Brain microvascular endothelial cell (primary cell): ENCODE data around the gene ZIC5.

Source experiments
- DNase-seq: peaks from one replicate; pipeline ENCODE4 v3.0.0-alpha.2; 2020
- H3K27ac ChIP-seq: fragments of 250-450 bp; sonication (Bioruptor Pico); 2 replicates; pipeline ENCODE4 v1.5.1; 2020; ENCODE audit warnings: mild to moderate bottlenecking, moderate library complexity
- H3K27me3 ChIP-seq: fragments of 250-450 bp; sonication (Bioruptor Pico); replicated peaks from 2 replicates; pipeline ENCODE4 v1.5.1; 2020; ENCODE audit warnings: mild to moderate bottlenecking
- H3K36me3 ChIP-seq: fragments of 250-450 bp; sonication (Bioruptor Pico); replicated peaks from 2 replicates; pipeline ENCODE4 v1.5.1; 2020; ENCODE audit warnings: mild to moderate bottlenecking
- H3K4me3 ChIP-seq: 2 replicates; pipeline ENCODE4 v1.5.1; 2011; ENCODE audit warnings: low read depth, mild to moderate bottlenecking, control low read depth, low read length, moderate library complexity
- CTCF ChIP-seq: IDR thresholded peaks from 2 replicates; pipeline ENCODE4 v1.5.1; 2011; ENCODE audit warnings: low read depth, mild to moderate bottlenecking, moderate library complexity, low read length, control low read depth, inconsistent platforms; ENCODE audit errors: missing control alignments
- in situ Hi-C: cut with HindIII; loops from 2 replicates; pipeline ENCODE4 v1.10.0; 2017; ENCODE audit warnings: low sequenced_read_pairs, low pct_ligation_motif_present

Gene ZIC5

GRCh38 chr13:99935772-99936171 is 35.8 kb downstream of the ZIC5 start:
- no peak for TF ChIP-seq CTCF
- Histone ChIP-seq H3K36me3 (no peaks in the 10 kb centered on the region), H3K27ac (no peak overlapping the region), H3K27me3 (no peaks in the 10 kb centered on the region), H3K4me3 (no peak overlapping the region)
- in situ Hi-C loops = no loop called here
- DNase-seq = no peak

GRCh38 chr13:99932912-99933311 is 38.7 kb downstream of the ZIC5 start:
- in situ Hi-C loops = no loop called here
- no peak overlapping the region for H3K4me3 ChIP-seq
- no peak overlapping the region for H3K27ac ChIP-seq
- no peaks in the 10 kb centered on the region for H3K27me3 ChIP-seq
- no peaks in the 10 kb centered on the region for H3K36me3 ChIP-seq
- no peak for TF ChIP-seq CTCF
- no peak for DNase-seq

GRCh38 chr13:99930925-99931324 is 40.6 kb downstream of the ZIC5 start:
- H3K4me3 ChIP-seq = no peak overlapping the region
- no peak for TF ChIP-seq CTCF
- in situ Hi-C loops = no loop called here
- H3K27me3 ChIP-seq = no peaks in the 10 kb centered on the region
- H3K27ac ChIP-seq = no peak overlapping the region
- no peaks in the 10 kb centered on the region for H3K36me3 ChIP-seq
- DNase-seq = no peak

GRCh38 chr13:99929866-99930265 is 41.7 kb downstream of the ZIC5 start:
- H3K4me3 ChIP-seq = no peak overlapping the region
- in situ Hi-C loops = no loop called here
- no peaks in the 10 kb centered on the region for H3K27me3 ChIP-seq
- no peak overlapping the region for H3K27ac ChIP-seq
- TF ChIP-seq CTCF = no peak
- DNase-seq = no peak
- H3K36me3 ChIP-seq = no peaks in the 10 kb centered on the region

DNA sequence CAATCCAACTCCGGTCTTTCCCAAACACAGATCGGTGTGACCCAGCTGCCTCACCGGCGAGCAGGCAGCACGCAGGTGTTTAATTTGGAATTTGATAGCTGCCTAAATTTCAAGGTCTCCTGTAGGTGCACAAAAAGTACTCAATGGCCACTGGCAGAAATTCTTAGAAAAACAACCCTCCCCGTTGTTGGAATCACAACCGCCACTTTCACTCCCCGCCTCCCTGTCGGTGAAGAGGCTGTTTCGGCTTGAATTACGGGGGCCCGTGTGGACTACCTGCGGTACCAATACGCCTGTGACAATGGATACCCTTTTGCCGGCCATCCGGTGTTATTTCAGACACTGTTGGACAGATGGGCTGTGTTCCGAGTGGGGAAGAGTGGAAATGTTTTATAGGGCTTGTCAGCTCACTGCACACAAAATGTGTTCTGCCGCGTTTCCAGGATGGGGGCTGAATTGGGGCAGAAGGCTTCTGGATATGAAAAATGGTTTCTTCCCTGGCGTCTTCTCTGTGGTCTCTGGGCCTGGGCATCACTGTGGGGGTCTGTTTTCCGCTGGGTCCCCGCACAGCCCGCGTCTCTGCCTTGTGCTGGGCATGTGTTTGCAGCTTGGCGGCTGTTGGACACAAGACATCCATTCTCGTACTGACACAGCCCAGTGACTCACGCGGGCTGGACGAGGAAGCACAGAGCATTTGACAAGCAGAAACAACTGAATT is 45.4 kb downstream of the ZIC5 start:
- no peak for TF ChIP-seq CTCF
- Histone ChIP-seq H3K27ac (no peak overlapping the region), H3K4me3 (no peak overlapping the region), H3K27me3 (no peaks in the 10 kb centered on the region), H3K36me3 (no peaks in the 10 kb centered on the region)
- in situ Hi-C loops = no loop called here
- DNase-seq = peak; percentile 3
